ENCODE results near the gene NR3C1. TPM values are rescaled to one million over a fixed set of nuclear protein-coding genes. Genes with fewer than 3 reads are reported as not detected.

NR3C1 gene
- total RNA-seq, 1 donor: 168 TPM

GRCh38 chr5:143248822-143249579 lies 154.5 kb downstream of the NR3C1 start:
- Histone ChIP-seq H3K27me3 (ENCODE audit: insufficient read depth, low read length) (no peaks in the 10 kb centered on the region), H3K9me3 (ENCODE audit: low read depth, low read length) (no peaks in the 10 kb centered on the region), H3K4me3 (ENCODE audit: low read length) (no peak overlapping the region), H3K4me1 (ENCODE audit: insufficient read depth, low read length) (peaks cover 4% of the 10 kb centered on the region)

GRCh38 chr5:143248391-143248790 lies 155.1 kb downstream of the NR3C1 start:
- Histone ChIP-seq H3K4me1 (ENCODE audit: insufficient read depth, low read length) (peaks cover 4% of the 10 kb centered on the region), H3K9me3 (ENCODE audit: low read depth, low read length) (no peaks in the 10 kb centered on the region), H3K27me3 (ENCODE audit: insufficient read depth, low read length) (no peaks in the 10 kb centered on the region), H3K4me3 (ENCODE audit: low read length) (no peak overlapping the region)

- H3K27me3 ChIP-seq (ENCODE audit: insufficient read depth, low read length): no peaks in the 10 kb centered on the region
- no peaks in the 10 kb centered on the region for H3K9me3 ChIP-seq (ENCODE audit: low read depth, low read length)
- H3K4me1 ChIP-seq (ENCODE audit: insufficient read depth, low read length): no peaks in the 10 kb centered on the region
- H3K4me3 ChIP-seq (ENCODE audit: low read length): no peak overlapping the region
Measured at GRCh38 chr5:143247134-143247815, 156.2 kb downstream of the NR3C1 start.

DNA sequence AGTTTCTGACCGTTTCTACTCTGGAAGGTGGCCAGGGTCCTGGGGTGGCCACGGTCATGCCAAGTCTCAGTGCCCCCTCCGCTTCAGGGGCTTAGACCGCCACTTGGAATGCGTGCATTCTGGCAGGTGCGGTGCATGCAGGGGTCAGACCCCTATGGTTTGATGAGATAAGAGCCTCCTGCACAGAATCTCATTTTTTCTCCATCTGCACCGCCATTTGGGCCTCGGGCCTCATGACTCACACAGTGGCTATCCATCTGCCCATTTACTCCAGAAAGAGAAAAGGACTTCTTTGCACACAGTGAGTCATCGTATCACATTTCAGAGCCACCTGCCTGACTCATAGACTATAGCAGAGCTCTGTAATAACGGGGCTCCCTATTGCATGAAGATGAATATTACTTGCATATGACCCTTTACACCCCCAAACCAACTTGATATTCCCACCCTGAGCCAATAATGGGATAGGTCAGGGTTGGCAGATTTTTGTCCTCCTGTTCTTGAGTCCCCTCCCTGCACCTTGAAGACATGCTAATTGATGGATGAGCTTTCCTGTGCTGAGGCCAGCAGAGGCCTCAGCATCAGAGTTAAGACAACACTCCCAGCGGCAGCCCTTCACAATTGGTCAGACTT lies 157.4 kb downstream of the NR3C1 start:
- Histone ChIP-seq H3K4me3 (ENCODE audit: low read length) (no peak overlapping the region), H3K27me3 (ENCODE audit: insufficient read depth, low read length) (no peaks in the 10 kb centered on the region), H3K9me3 (ENCODE audit: low read depth, low read length) (no peaks in the 10 kb centered on the region), H3K4me1 (ENCODE audit: insufficient read depth, low read length) (no peaks in the 10 kb centered on the region)

- no peaks in the 10 kb centered on the region for H3K27me3 ChIP-seq (ENCODE audit: insufficient read depth, low read length)
- no peaks in the 10 kb centered on the region for H3K9me3 ChIP-seq (ENCODE audit: low read depth, low read length)
- H3K4me1 ChIP-seq (ENCODE audit: insufficient read depth, low read length): no peaks in the 10 kb centered on the region
- H3K4me3 ChIP-seq (ENCODE audit: low read length): no peak overlapping the region
Measured at GRCh38 chr5:143244990-143245389, 158.5 kb downstream of the NR3C1 start.

- Histone ChIP-seq H3K4me3 (ENCODE audit: low read length) (no peak overlapping the region), H3K9me3 (ENCODE audit: low read depth, low read length) (no peaks in the 10 kb centered on the region), H3K4me1 (ENCODE audit: insufficient read depth, low read length) (no peaks in the 10 kb centered on the region), H3K27me3 (ENCODE audit: insufficient read depth, low read length) (no peaks in the 10 kb centered on the region)
Measured at GRCh38 chr5:143244000-143244736, 159.3 kb downstream of the NR3C1 start.

DNA sequence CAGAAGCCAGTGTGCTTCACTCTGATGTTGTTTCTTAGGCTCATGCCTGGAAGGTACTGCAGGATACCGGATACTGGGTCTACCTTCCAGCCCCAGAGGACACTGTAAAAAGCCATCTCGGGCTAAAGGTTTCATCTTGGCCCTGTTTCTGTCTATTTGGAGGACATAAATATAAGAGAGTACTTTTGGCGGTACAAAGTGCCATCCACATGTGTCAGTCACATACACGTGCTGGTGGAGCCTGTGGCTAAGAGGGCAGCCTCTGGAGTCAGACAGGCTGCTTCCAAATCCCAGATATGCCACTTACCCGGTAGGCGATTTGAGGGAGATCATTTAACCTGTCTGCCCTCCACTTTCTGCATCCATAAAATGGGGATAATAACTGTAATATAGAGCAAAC lies 160.4 kb downstream of the NR3C1 start:
- Histone ChIP-seq H3K9me3 (ENCODE audit: low read depth, low read length) (no peaks in the 10 kb centered on the region), H3K27me3 (ENCODE audit: insufficient read depth, low read length) (no peaks in the 10 kb centered on the region), H3K4me3 (ENCODE audit: low read length) (no peak overlapping the region), H3K4me1 (ENCODE audit: insufficient read depth, low read length) (no peaks in the 10 kb centered on the region)

GRCh38 chr5:143241892-143242291 lies 161.6 kb downstream of the NR3C1 start:
- no peaks in the 10 kb centered on the region for H3K27me3 ChIP-seq (ENCODE audit: insufficient read depth, low read length)
- no peak overlapping the region for H3K4me3 ChIP-seq (ENCODE audit: low read length)
- H3K4me1 ChIP-seq (ENCODE audit: insufficient read depth, low read length): no peaks in the 10 kb centered on the region
- no peaks in the 10 kb centered on the region for H3K9me3 ChIP-seq (ENCODE audit: low read depth, low read length)

- Histone ChIP-seq H3K4me3 (ENCODE audit: low read length) (no peak overlapping the region), H3K9me3 (ENCODE audit: low read depth, low read length) (no peaks in the 10 kb centered on the region), H3K27me3 (ENCODE audit: insufficient read depth, low read length) (no peaks in the 10 kb centered on the region), H3K4me1 (ENCODE audit: insufficient read depth, low read length) (no peaks in the 10 kb centered on the region)
Measured at GRCh38 chr5:143239882-143240518, 163.5 kb downstream of the NR3C1 start.

GRCh38 chr5:143238620-143239019 lies 164.9 kb downstream of the NR3C1 start:
- Histone ChIP-seq H3K4me1 (ENCODE audit: insufficient read depth, low read length) (no peaks in the 10 kb centered on the region), H3K9me3 (ENCODE audit: low read depth, low read length) (no peaks in the 10 kb centered on the region), H3K4me3 (ENCODE audit: low read length) (no peak overlapping the region), H3K27me3 (ENCODE audit: insufficient read depth, low read length) (no peaks in the 10 kb centered on the region)

DNA sequence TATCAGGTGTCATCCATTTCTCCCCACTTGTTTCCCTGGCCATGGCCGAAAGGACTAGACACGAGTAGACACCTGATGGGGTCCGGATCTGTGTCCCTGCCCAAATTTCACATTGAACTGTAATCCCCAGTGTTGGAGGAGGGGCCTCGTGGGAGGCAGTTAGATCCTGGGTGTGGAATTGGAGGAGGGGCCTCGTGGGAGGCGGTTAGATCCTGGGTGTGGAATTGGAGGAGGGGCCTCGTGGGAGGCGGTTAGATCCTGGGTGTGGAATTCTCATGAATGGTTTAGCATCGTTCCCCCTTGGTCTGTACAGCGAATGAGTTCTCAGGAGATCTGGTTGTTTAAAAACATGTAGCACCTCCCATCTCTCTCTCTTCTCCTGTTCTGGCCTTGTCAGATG lies 165.8 kb downstream of the NR3C1 start:
- Histone ChIP-seq H3K4me3 (ENCODE audit: low read length) (no peak overlapping the region), H3K4me1 (ENCODE audit: insufficient read depth, low read length) (no peaks in the 10 kb centered on the region), H3K9me3 (ENCODE audit: low read depth, low read length) (no peaks in the 10 kb centered on the region), H3K27me3 (ENCODE audit: insufficient read depth, low read length) (no peaks in the 10 kb centered on the region)

DNA sequence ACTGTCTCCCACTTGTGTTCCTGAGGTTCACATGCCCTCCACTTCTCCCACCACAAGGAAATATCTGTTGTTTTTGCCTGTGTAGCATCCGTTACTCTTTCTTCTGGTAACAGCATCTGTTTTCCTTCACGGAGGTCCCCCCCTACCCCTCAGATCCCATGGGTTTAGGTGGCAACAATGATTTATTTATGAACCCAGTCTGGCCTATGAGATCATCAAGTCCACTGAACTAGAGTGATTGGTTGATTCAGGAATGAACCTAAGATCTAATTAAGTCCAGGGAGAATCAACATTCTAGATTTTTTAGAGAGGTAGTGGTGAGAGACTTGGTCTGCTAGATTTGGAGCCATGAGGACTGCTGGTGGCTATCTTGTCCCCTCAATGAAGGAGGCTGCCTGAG lies 166.8 kb downstream of the NR3C1 start:
- Histone ChIP-seq H3K4me3 (ENCODE audit: low read length) (no peak overlapping the region), H3K27me3 (ENCODE audit: insufficient read depth, low read length) (no peaks in the 10 kb centered on the region), H3K9me3 (ENCODE audit: low read depth, low read length) (no peaks in the 10 kb centered on the region), H3K4me1 (ENCODE audit: insufficient read depth, low read length) (no peaks in the 10 kb centered on the region)

DNA sequence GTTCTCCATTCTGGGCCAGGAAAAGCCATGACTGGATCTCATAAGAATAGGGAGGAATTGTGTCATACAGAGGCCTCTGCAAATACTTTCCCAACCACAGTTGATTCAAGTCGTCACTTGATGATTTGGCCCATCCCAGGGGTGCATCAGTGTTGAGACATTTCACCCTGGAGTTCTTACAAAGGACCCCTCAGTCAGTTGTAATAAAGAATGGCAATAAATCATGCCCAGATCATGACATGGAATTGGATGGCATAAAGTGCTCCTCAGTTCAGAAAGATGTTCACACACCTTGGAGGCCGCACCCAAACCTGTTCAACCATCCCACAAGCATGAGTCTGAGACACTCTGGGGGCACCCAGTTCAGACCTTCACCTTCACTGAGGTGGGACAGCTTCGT lies 168.1 kb downstream of the NR3C1 start:
- no peak overlapping the region for H3K4me3 ChIP-seq (ENCODE audit: low read length)
- peaks cover 2% of the 10 kb centered on the region for H3K4me1 ChIP-seq (ENCODE audit: insufficient read depth, low read length)
- H3K9me3 ChIP-seq (ENCODE audit: low read depth, low read length): no peaks in the 10 kb centered on the region
- H3K27me3 ChIP-seq (ENCODE audit: insufficient read depth, low read length): no peaks in the 10 kb centered on the region

DNA sequence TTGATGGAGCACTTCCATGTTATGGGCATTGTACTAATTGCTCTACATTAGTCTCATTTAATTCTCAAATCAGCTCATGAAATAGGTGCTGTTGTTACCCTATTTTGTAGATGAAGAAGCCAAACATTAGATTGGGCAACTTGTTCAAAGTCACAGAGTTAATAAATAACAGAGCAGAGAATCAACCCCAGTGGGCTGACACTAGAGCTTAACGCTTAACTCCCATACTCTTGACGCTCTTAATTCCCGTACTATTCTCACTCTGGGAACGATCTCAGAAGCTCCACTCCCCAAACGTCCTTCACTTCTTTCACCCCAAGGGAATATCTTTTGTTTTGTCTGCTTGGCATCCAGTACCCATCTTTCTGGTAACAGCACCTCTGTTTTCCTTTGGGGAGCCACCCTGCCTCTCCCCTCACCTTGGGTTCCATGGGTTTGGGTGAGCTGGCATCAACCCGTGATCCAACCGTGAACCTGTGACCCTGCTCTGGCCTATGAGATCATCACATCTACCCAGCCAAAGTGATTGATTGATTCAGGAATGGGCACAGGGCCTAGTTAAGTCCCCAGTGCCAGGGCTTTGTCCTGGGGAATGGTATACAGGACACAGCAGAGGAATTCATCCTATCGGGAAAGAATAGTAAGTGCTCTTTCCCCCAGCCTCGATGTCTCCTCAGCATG lies 169.2 kb downstream of the NR3C1 start:
- peaks cover 12% of the 10 kb centered on the region for H3K4me1 ChIP-seq (ENCODE audit: insufficient read depth, low read length)
- no peaks in the 10 kb centered on the region for H3K9me3 ChIP-seq (ENCODE audit: low read depth, low read length)
- H3K4me3 ChIP-seq (ENCODE audit: low read length): no peak overlapping the region
- H3K27me3 ChIP-seq (ENCODE audit: insufficient read depth, low read length): no peaks in the 10 kb centered on the region

Data from mononuclear cell (primary cell).